Fibroblast of lung (primary cell): Measurements from ENCODE around the gene GSTT4. TPM values are rescaled to one million over a fixed set of nuclear protein-coding genes. Genes with fewer than 3 reads are reported as not detected.
"Not testable (repeated sequence)": the region's sequence is repeated elsewhere in the genome, so short reads cannot be mapped to it uniquely, and the experiment has no call there.

ENCODE experiments used
- DNase-seq, 2 donors: peaks; one replicate each; pipeline versions ENCODE4 v3.0.0 to v3.0.0-alpha.2; 2010; ENCODE audit warnings: low read depth in 2 of 2
- H2AFZ ChIP-seq: 2 replicates; pipeline ENCODE4 v1.5.1; 2012; ENCODE audit warnings: low read length, control low read depth, inconsistent platforms
- H3K27ac ChIP-seq: 2 replicates; pipeline ENCODE4 v1.5.1; 2011; ENCODE audit warnings: low read length, control low read depth; ENCODE audit not compliant: insufficient read depth
- H3K27me3 ChIP-seq: 2 replicates; pipeline ENCODE4 v1.5.1; 2011; ENCODE audit warnings: mild to moderate bottlenecking, low read length; ENCODE audit not compliant: control insufficient read depth, insufficient read depth
- H3K36me3 ChIP-seq: 2 replicates; pipeline ENCODE4 v1.5.1; 2011; ENCODE audit warnings: low read length; ENCODE audit not compliant: control insufficient read depth, insufficient read depth
- H3K4me1 ChIP-seq: 2 replicates; pipeline ENCODE4 v1.5.1; 2011; ENCODE audit warnings: low read length; ENCODE audit not compliant: control insufficient read depth, insufficient read depth; ENCODE audit errors: extremely low read depth
- H3K4me2 ChIP-seq: 2 replicates; pipeline ENCODE4 v1.5.1; 2011; ENCODE audit warnings: low read length, control low read depth; ENCODE audit not compliant: insufficient read depth; ENCODE audit errors: extremely low read depth
- H3K4me3 ChIP-seq, 4 experiments: fragments of 200-600 bp in 1 of 4; sonication (generic) in 1 of 4; replicated peaks in 1 of 4; 2 replicates each; pipeline ENCODE4 v1.5.1; 2011 to 2016; ENCODE audit warnings: low read length in 4 of 4, low read depth in 3 of 4, mild to moderate bottlenecking in 3 of 4, control low read depth in 2 of 4, inconsistent platforms in 1 of 4, mixed read lengths in 1 of 4; ENCODE audit not compliant: insufficient read depth in 1 of 4; ENCODE audit errors: control extremely low read depth in 1 of 4
- H3K79me2 ChIP-seq: 2 replicates; pipeline ENCODE4 v1.5.1; 2012; ENCODE audit warnings: mild to moderate bottlenecking, low read length, inconsistent platforms; ENCODE audit not compliant: control insufficient read depth, insufficient read depth
- H3K9ac ChIP-seq: 2 replicates; pipeline ENCODE4 v1.5.1; 2011; ENCODE audit warnings: mild to moderate bottlenecking, low read length, control low read depth; ENCODE audit not compliant: insufficient read depth
- H3K9me3 ChIP-seq: 2 replicates; pipeline ENCODE4 v1.5.1; 2012; ENCODE audit warnings: low read depth, low read length; ENCODE audit not compliant: control insufficient read depth, insufficient read depth
- H4K20me1 ChIP-seq: 2 replicates; pipeline ENCODE4 v1.5.1; 2011; ENCODE audit warnings: low read length; ENCODE audit not compliant: control insufficient read depth, insufficient read depth; ENCODE audit errors: extremely low read depth
- CTCF ChIP-seq, 2 donors: IDR thresholded peaks in 1 of 2; conservative IDR thresholded peaks in 1 of 2; 1 replicate in 1 of 2; 2 replicates in 1 of 2; pipeline ENCODE4 v1.5.1; 2011 to 2012; ENCODE audit warnings: low read length in 2 of 2, control low read depth in 1 of 2, inconsistent platforms in 1 of 2, low read depth in 1 of 2, mild to moderate bottlenecking in 1 of 2
- EZH2 ChIP-seq: IDR thresholded peaks from 2 replicates; pipeline ENCODE4 v1.5.1; 2012; ENCODE audit warnings: low read length, control low read depth, mild to moderate bottlenecking; ENCODE audit errors: missing control alignments
- polyA plus RNA-seq, 2 donors: library from polyadenylated mRNA; depleted of rRNA in 1 of 2; stranded (reverse) in 1 of 2; unstranded in 1 of 2; fragments of >200 nt; gene quantifications; 2 replicates each; pipeline ENCODE4 v1.2.1, GENCODE V29; 2011 to 2012; ENCODE audit warnings: missing spikeins in 1 of 2
- total RNA-seq: library from RNA; depleted of rRNA; stranded (reverse); fragments of >200 nt; gene quantifications from 2 replicates; pipeline ENCODE4 v1.2.1, GENCODE V29; 2014

The GSTT4 gene
- total and polyA plus RNA-seq, 2 donors (not counting 1 experiment from before 2014, with no cell fraction given) = not detected

DNA sequence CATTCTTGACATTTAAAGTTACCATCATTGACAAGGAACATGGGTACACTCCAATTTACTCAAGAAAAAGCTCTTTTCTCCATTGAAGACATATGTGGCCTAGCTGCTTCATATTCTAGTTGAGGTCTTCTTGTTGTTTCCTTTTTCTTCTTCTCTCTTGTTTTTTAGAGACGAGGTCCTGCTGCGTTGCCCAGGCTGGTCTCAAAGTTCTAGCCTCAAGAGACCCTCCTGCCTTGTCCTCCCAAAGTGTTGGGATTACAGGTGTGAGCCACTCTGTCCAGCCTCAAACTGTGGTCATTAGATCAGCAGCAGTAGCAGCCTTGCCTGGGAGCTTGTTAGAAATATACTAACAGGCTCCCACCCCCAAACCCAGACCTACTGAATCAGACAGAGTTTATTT is 12.2 kb downstream of the GSTT4 start:
- not testable (repeated sequence) for H3K9ac ChIP-seq, H3K4me3 ChIP-seq, H3K36me3 ChIP-seq, H3K27ac ChIP-seq, H3K79me2 ChIP-seq, H3K27me3 ChIP-seq, H3K9me3 ChIP-seq, H3K4me1 ChIP-seq, H2AFZ ChIP-seq, H4K20me1 ChIP-seq, DNase-seq, H3K4me2 ChIP-seq

GRCh38 chr22:23989583-23990244 is 15.5 kb downstream of the GSTT4 start:
- H2AFZ ChIP-seq, H3K4me3 ChIP-seq, DNase-seq, H3K79me2 ChIP-seq, H4K20me1 ChIP-seq, H3K4me2 ChIP-seq, H3K9me3 ChIP-seq, H3K36me3 ChIP-seq, H3K27me3 ChIP-seq, H3K9ac ChIP-seq, H3K4me1 ChIP-seq, H3K27ac ChIP-seq: not testable (repeated sequence)

DNA sequence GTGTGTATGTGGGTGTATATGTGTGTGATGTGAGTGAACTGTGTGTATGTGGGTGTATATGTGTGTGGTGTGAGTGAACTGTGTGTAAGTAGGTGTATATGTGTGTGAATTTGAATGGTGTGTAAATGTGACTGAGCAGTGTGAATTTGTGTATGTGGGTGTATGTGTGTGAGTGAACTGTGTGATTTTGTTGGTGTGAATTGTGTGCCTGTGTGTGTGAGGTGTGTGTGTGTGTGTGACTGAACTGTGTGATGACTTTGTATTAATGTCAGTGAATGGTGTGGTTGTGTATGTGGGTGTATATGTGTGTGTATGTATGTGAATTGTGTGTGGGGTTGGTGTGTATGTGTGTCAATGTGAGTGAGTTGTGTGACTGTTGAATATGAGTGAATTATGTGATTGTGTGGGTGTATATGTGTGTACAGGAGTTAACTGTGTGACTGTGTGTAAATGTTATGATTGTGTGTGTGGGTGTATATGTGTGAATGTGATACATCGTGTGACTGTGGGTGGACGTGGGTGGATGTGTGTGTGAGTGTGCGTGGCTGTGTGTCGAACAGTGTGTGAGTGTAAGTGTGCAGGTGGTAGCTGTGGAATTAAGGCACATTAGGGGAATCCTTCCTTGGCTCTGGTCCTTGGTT is 18.6 kb downstream of the GSTT4 start:
- H3K4me2 ChIP-seq, DNase-seq, H3K9me3 ChIP-seq, H3K4me3 ChIP-seq, H3K27me3 ChIP-seq, H3K4me1 ChIP-seq, H3K27ac ChIP-seq, H4K20me1 ChIP-seq, H3K9ac ChIP-seq, H2AFZ ChIP-seq, H3K79me2 ChIP-seq, H3K36me3 ChIP-seq: not testable (repeated sequence)

DNA sequence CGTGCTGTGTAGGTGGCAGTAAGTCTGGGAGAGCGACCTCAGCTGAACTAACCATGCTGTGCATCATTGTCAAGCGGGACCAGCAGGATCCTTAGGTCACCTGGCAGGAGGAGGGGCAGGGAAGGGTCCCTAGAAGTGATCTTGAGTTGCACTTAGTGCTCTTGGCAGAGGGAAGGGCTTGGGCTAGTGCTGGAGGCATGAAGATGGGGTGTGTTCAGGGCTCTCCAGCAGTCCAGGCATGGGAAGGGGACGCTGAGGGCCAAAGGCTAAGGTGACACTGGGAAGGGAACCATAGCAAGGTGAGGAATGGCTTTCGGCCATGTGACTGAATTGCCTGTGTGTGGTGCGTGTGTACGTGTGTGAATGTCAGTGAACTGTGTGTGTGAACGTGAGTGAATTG is 19.2 kb downstream of the GSTT4 start:
- not testable (repeated sequence) for H3K4me3 ChIP-seq, H3K79me2 ChIP-seq, H3K9ac ChIP-seq, H3K9me3 ChIP-seq, H3K4me1 ChIP-seq, H3K4me2 ChIP-seq, H4K20me1 ChIP-seq, H2AFZ ChIP-seq, DNase-seq, H3K27ac ChIP-seq, H3K27me3 ChIP-seq, H3K36me3 ChIP-seq

DNA sequence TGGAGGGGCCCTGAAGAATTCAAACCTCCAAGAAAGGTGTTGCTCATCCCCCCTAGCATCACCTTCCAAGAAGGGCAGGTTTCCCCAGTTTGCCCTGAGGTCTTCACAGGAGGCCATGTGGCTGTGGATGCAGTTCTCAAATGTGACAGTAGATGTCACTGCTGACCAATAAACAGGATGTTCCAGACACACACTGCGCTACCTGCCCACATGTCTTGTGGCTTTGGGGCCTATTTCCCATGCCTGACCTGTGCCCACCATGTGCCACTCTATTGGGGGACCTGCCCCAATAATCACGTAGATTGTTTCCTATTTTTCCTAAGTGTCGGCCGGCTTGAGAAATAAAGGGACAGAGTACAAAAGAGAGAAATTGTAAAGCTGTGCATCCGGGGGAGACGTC is 20.8 kb downstream of the GSTT4 start:
- no peaks in the 10 kb centered on the region for H3K9me3 ChIP-seq
- no peaks in the 10 kb centered on the region for H3K36me3 ChIP-seq
- H4K20me1 ChIP-seq = no peaks in the 10 kb centered on the region
- peak in 1 of 2 donors; percentile 16 for DNase-seq
- no peaks in the 10 kb centered on the region for H3K4me1 ChIP-seq
- H3K27me3 ChIP-seq = no peaks in the 10 kb centered on the region
- no peak overlapping the region for H3K9ac ChIP-seq
- H3K4me2 ChIP-seq = no peak overlapping the region
- H2AFZ ChIP-seq = no peak overlapping the region
- H3K79me2 ChIP-seq = no peaks in the 10 kb centered on the region
- TF ChIP-seq EZH2 (no peak), CTCF (conservative IDR thresholded peaks at IDR 0.05 in 1 of 2, IDR thresholded peaks at IDR 0.05 in 1 of 2; ENCODE audit: low read depth in 1 of 2, low read length in 2 of 2) (peak; percentile 44 to 58)
- no peak overlapping the region for H3K27ac ChIP-seq
- no peak overlapping the region for H3K4me3 ChIP-seq

- not testable (repeated sequence) for H3K4me2 ChIP-seq, DNase-seq, H3K36me3 ChIP-seq
Observed at GRCh38 chr22:23980567-23980966, 24.7 kb downstream of the GSTT4 start.

More at GRCh38 chr22:23980567-23980966, 24.7 kb downstream of the GSTT4 start:
- H2AFZ ChIP-seq, H3K79me2 ChIP-seq, H3K27ac ChIP-seq, H3K9me3 ChIP-seq, H3K9ac ChIP-seq, H3K4me1 ChIP-seq, H3K4me3 ChIP-seq, H4K20me1 ChIP-seq, H3K27me3 ChIP-seq: not testable (repeated sequence)
